ENCODE results near the gene BFSP2. TPM values are rescaled to one million over a fixed set of nuclear protein-coding genes. Genes with fewer than 3 reads are reported as not detected.

BFSP2 gene
- total and polyA plus RNA-seq, 2 of the 13 experiments (the other 11 are each of a cell fraction or from before 2014, with no cell fraction given) = not detected

- peaks cover 27% of the 10 kb centered on the region for H3K4me1 ChIP-seq (ENCODE audit: insufficient read depth, low read length)
- ATAC-seq (no peak), DNase-seq (ENCODE audit: low spot score) (no peak), FAIRE-seq (no peak)
- no peak overlapping the region for H2AFZ ChIP-seq (ENCODE audit: low read length)
- WGBS (ENCODE audit: low lambda C conversion rate) = 80% methylated on average over 10 of the region's 12 CpGs
- CTCF ChIA-PET (ENCODE audit: low intra/inter-chr PET ratio, low total read pairs) = no interaction called here
- intact Hi-C loops (cut with micrococcal nuclease; ENCODE audit: unreplicated experiment) = no loop called here
- no peaks in the 10 kb centered on the region; a peak in 1 of 5 replicates for H3K27me3 ChIP-seq (ENCODE audit: control insufficient read depth in 1 of 2, insufficient read depth in 2 of 2, low read length in 2 of 2)
- no peaks in the 10 kb centered on the region for H3K79me2 ChIP-seq (ENCODE audit: insufficient read depth, low read length)
- no peak overlapping the region for H3K27ac ChIP-seq (ENCODE audit: extremely low read length, insufficient read depth, low read length)
- no TSS peak for BruUV-seq (replicated peaks)
- H3K4me2 ChIP-seq (ENCODE audit: low read depth, low read length) = no peak overlapping the region
- H3K4me3 ChIP-seq (replicated peaks in 1 of 3; ENCODE audit: insufficient read depth in 1 of 3, low read depth in 2 of 3, low read length in 3 of 3) = no peak overlapping the region
- H3K36me3 ChIP-seq (replicated peaks in 1 of 2; ENCODE audit: control insufficient read depth in 1 of 2, insufficient read depth in 2 of 2, low read length in 2 of 2) = no peaks in the 10 kb centered on the region
- POLR2A ChIA-PET = interaction anchor here (1.5 kb wide), 1 partner anchor 14 kb away, joined by 4 read pairs; no protein-coding TSS in a partner anchor
- H3K9ac ChIP-seq (ENCODE audit: insufficient read depth, low read depth, low read length) = no peak overlapping the region
- no peak for TF ChIP-seq RNF2 (conservative IDR thresholded peaks at IDR 0.05; ENCODE audit: low read depth)
- TF ChIP-seq HOXA3 (CRISPR knock-in tag; IDR thresholded peaks at IDR 0.05) = no peak
- TF ChIP-seq SRY (CRISPR knock-in tag; IDR thresholded peaks at IDR 0.05) = no peak
- no peak for TF ChIP-seq ZNF576 (CRISPR knock-in tag; IDR thresholded peaks at IDR 0.05)
- no peak for TF ChIP-seq PAWR (CRISPR knock-in tag; IDR thresholded peaks at IDR 0.05; ENCODE audit: borderline replicate concordance)
- TF ChIP-seq POLR2AphosphoS2 (IDR thresholded peaks at IDR 0.05; ENCODE audit: low read depth, low read length) = no peak
- no peak for TF ChIP-seq ZNF121 (CRISPR knock-in tag; IDR thresholded peaks at IDR 0.05)
- no peak for TF ChIP-seq ZBTB33 (CRISPR knock-in tag; IDR thresholded peaks at IDR 0.05)
- no peak for TF ChIP-seq ZFP36L1 (CRISPR knock-in tag; IDR thresholded peaks at IDR 0.05)
- TF ChIP-seq HDAC2 (CRISPR knock-in tag; IDR thresholded peaks at IDR 0.05) = no peak
- no peaks in the 10 kb centered on the region for H4K20me1 ChIP-seq (ENCODE audit: insufficient read depth, low read length)
- no peaks in the 10 kb centered on the region for H3K9me3 ChIP-seq (ENCODE audit: low read length)
- in situ Hi-C loops (cut with HindIII; ENCODE audit: extremely low pct_ligation_motif_present, low pct_unique_long_range_greater_than_20kb) = loop anchor here (10.0 kb wide), 1 partner anchor 108 kb away; the partner anchor contains the start of gene CDV3
Observed at GRCh38 chr3:133466531-133467386, 66.9 kb downstream of the BFSP2 start.
